Fibroblast of pulmonary artery (primary cell): Measurements from ENCODE around the gene CBFA2T3.

Experiments used
- DNase-seq: peaks from one replicate; pipeline ENCODE4 v3.0.0-alpha.2; 2010; ENCODE audit warnings: low read depth
- H3K4me3 ChIP-seq: replicated peaks from 2 replicates; pipeline ENCODE4 v1.5.1; 2011; ENCODE audit warnings: low read depth, mild to moderate bottlenecking, control low read depth, low read length, moderate library complexity
- CTCF ChIP-seq: IDR thresholded peaks from 2 replicates; pipeline ENCODE4 v1.5.1; 2011; ENCODE audit warnings: mild to moderate bottlenecking, control low read depth, low read length, inconsistent platforms; ENCODE audit errors: missing control alignments

The CBFA2T3 gene

GRCh38 chr16:88874938-88875599 is 101.9 kb downstream of the CBFA2T3 start:
- TF ChIP-seq CTCF = no peak
- no peak overlapping the region for H3K4me3 ChIP-seq
- DNase-seq = no peak

GRCh38 chr16:88872650-88873331 is 104.2 kb downstream of the CBFA2T3 start:
- no peak for DNase-seq
- no peak overlapping the region for H3K4me3 ChIP-seq
- no peak for TF ChIP-seq CTCF

- no peak for DNase-seq
- no peak for TF ChIP-seq CTCF
- H3K4me3 ChIP-seq = no peak overlapping the region
Measured at GRCh38 chr16:88871730-88872416, 105.1 kb downstream of the CBFA2T3 start.

- no peak overlapping the region for H3K4me3 ChIP-seq
- no peak for TF ChIP-seq CTCF
- DNase-seq = no peak
Measured at GRCh38 chr16:88871349-88871702, 105.7 kb downstream of the CBFA2T3 start.

GRCh38 chr16:88870608-88871348 is 106.2 kb downstream of the CBFA2T3 start:
- TF ChIP-seq CTCF = no peak
- H3K4me3 ChIP-seq = no peak overlapping the region
- no peak for DNase-seq

GRCh38 chr16:88869673-88869980 is 107.4 kb downstream of the CBFA2T3 start:
- no peak for TF ChIP-seq CTCF
- H3K4me3 ChIP-seq = no peak overlapping the region
- no peak for DNase-seq
